ENCODE data around the gene GORASP2. TPM values are rescaled to one million over a fixed set of nuclear protein-coding genes. Genes with fewer than 3 reads are reported as not detected.

Gene GORASP2
- 21.1 and 34.0 TPM in 2 replicates for total RNA-seq (ENCODE audit: low replicate concordance)

GRCh38 chr2:170928824-170929685 is at the start of gene GORASP2:
Gene GORASP2, plus strand, starts transcription at chr2:170929253. Its CDS starts 88 bp downstream, at chr2:170929341.

Other genes with a start within 250 kb of the GORASP2 start
- gene SP5, start 213.9 kb upstream of the GORASP2 start, total RNA-seq (ENCODE audit: low replicate concordance): not detected in 2 replicates
- gene ERICH2, start 158.9 kb upstream of the GORASP2 start, total RNA-seq (ENCODE audit: low replicate concordance): 1.4 TPM in 1 of 2 replicates, not detected in the other
- 0.15 and 0.23 TPM in 2 replicates for gene GAD1, start 112.4 kb upstream of the GORASP2 start, total RNA-seq (ENCODE audit: low replicate concordance)
- gene TLK1, start 231.6 kb downstream of the GORASP2 start, total RNA-seq (ENCODE audit: low replicate concordance): 9.5 and 9.8 TPM in 2 replicates

Data from smooth muscle cell of the coronary artery (primary cell).